ENCODE results near the gene MAL. TPM values are rescaled to one million over a fixed set of nuclear protein-coding genes. Genes with fewer than 3 reads are reported as not detected.

Gene MAL
- total RNA-seq, 1 donor from 2014 or later, result 63.8 TPM

GRCh38 chr2:95061601-95062183, 36.2 kb downstream of the MAL start:
- TF ChIP-seq CTCF (conservative IDR thresholded peaks at IDR 0.05; ENCODE audit: low read depth, low read length), result no peak
- H3K4me3 ChIP-seq (ENCODE audit: low read depth, low read length), result no peak overlapping the region
- no peak for DNase-seq (ENCODE audit: low read depth)

GRCh38 chr2:95062242-95063085, 37.0 kb downstream of the MAL start:
- TF ChIP-seq CTCF (conservative IDR thresholded peaks at IDR 0.05; ENCODE audit: low read depth, low read length), result peak; percentile 20
- no peak overlapping the region for H3K4me3 ChIP-seq (ENCODE audit: low read depth, low read length)
- no peak for DNase-seq (ENCODE audit: low read depth)

GRCh38 chr2:95063086-95063958, 37.8 kb downstream of the MAL start:
- DNase-seq (ENCODE audit: low read depth), result no peak
- no peak overlapping the region for H3K4me3 ChIP-seq (ENCODE audit: low read depth, low read length)
- TF ChIP-seq CTCF (conservative IDR thresholded peaks at IDR 0.05; ENCODE audit: low read depth, low read length), result no peak

- TF ChIP-seq CTCF (conservative IDR thresholded peaks at IDR 0.05; ENCODE audit: low read depth, low read length), result no peak
- H3K4me3 ChIP-seq (ENCODE audit: low read depth, low read length), result no peak overlapping the region
- DNase-seq (ENCODE audit: low read depth), result no peak
These were observed 42.7 kb downstream of the MAL start for GRCh38 chr2:95068256-95068655.

GRCh38 chr2:95069465-95069864, 44.0 kb downstream of the MAL start:
- no peak for DNase-seq (ENCODE audit: low read depth)
- no peak for TF ChIP-seq CTCF (conservative IDR thresholded peaks at IDR 0.05; ENCODE audit: low read depth, low read length)
- no peak overlapping the region for H3K4me3 ChIP-seq (ENCODE audit: low read depth, low read length)

- no peak for TF ChIP-seq CTCF (conservative IDR thresholded peaks at IDR 0.05; ENCODE audit: low read depth, low read length)
These were observed 46.3 kb downstream of the MAL start for GRCh38 chr2:95071856-95072255.

More at GRCh38 chr2:95071856-95072255, 46.3 kb downstream of the MAL start:
- H3K4me3 ChIP-seq (ENCODE audit: low read depth, low read length), result no peak overlapping the region
- DNase-seq (ENCODE audit: low read depth), result no peak
